ENCODE data around the gene PNCK. TPM values are rescaled to one million over a fixed set of nuclear protein-coding genes. Genes with fewer than 3 reads are reported as not detected.

PNCK gene
- total RNA-seq, 1 donor = 0.36 TPM

DNA sequence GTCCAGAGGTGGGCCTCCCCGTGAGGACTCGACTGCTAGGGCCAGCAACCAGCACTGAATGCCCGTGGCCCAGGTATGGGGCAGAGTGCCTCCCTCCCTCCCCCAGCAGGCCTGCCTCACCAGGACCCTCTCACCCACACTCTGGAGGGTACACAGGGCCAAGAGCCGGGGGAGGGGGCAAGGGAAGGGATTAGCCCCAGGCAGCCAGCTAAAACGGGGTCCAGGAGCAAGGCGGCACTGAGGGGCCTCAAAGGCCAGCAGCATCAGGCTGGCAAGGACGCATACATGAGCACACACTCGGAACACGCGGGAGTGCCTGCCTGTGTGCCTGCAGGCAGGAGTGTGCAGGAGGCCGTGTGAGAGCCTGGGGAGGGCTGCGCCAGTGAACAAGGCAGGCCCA, 44.9 kb downstream of the PNCK start:
- Histone ChIP-seq H3K4me2 (ENCODE audit: insufficient read depth, low read length) (no peak overlapping the region), H3K4me1 (ENCODE audit: insufficient read depth, low read length) (no peaks in the 10 kb centered on the region), H2AFZ (ENCODE audit: low read length) (no peak overlapping the region), H3K27ac (ENCODE audit: low read depth, low read length) (no peak overlapping the region), H4K20me1 (ENCODE audit: insufficient read depth, low read length) (no peaks in the 10 kb centered on the region), H3K27me3 (ENCODE audit: insufficient read depth, low read length) (no peaks in the 10 kb centered on the region), H3K36me3 (ENCODE audit: insufficient read depth, low read length) (no peaks in the 10 kb centered on the region), H3K79me2 (ENCODE audit: insufficient read depth, low read length) (no peaks in the 10 kb centered on the region), H3K9me3 (ENCODE audit: low read depth, low read length) (peaks cover 7% of the 10 kb centered on the region), H3K4me3 (ENCODE audit: insufficient read depth, low read length) (no peak overlapping the region)
- no peak for TF ChIP-seq CTCF (IDR thresholded peaks at IDR 0.05; ENCODE audit: extremely low read depth, low read depth, low read length)
- DNase-seq (ENCODE audit: insufficient read length, low spot score, missing footprints) = peak; percentile 66

- Histone ChIP-seq H3K4me1 (ENCODE audit: insufficient read depth, low read length) (no peaks in the 10 kb centered on the region), H2AFZ (ENCODE audit: low read length) (no peak overlapping the region), H3K9me3 (ENCODE audit: low read depth, low read length) (peaks cover 7% of the 10 kb centered on the region), H3K4me3 (ENCODE audit: insufficient read depth, low read length) (no peak overlapping the region), H4K20me1 (ENCODE audit: insufficient read depth, low read length) (no peaks in the 10 kb centered on the region), H3K36me3 (ENCODE audit: insufficient read depth, low read length) (no peaks in the 10 kb centered on the region), H3K27ac (ENCODE audit: low read depth, low read length) (no peak overlapping the region), H3K27me3 (ENCODE audit: insufficient read depth, low read length) (peaks cover 3% of the 10 kb centered on the region), H3K79me2 (ENCODE audit: insufficient read depth, low read length) (no peaks in the 10 kb centered on the region), H3K4me2 (ENCODE audit: insufficient read depth, low read length) (no peak overlapping the region)
- peak; percentile 66 for DNase-seq (ENCODE audit: insufficient read length, low spot score, missing footprints)
- TF ChIP-seq CTCF (IDR thresholded peaks at IDR 0.05; ENCODE audit: extremely low read depth, low read depth, low read length) = no peak
Measured at GRCh38 chrX:153628129-153628528, 45.5 kb downstream of the PNCK start.

DNA sequence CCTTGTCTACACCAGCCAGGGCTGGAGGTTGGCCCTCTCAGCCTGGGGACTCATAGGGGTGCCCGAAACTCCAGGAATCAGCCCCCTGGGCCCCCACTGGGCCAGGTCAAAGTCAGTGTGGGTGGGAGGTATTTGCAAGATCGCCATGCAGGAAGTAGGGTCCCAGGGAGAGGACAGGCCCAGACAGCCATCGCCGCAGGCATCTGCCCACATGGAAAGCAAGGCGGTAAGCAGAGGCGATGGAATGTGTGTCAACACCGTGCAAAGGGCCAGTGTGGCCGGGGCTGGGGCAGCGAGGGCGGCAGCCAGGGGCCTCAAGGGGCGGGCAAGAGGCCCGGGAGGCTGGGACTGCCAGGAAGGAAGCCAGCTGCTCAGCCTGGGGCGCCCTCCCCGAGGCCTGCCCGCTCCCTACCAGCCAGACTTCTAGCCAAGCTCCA, 45.9 kb downstream of the PNCK start:
- no peaks in the 10 kb centered on the region for H3K79me2 ChIP-seq (ENCODE audit: insufficient read depth, low read length)
- no peak for TF ChIP-seq CTCF (IDR thresholded peaks at IDR 0.05; ENCODE audit: extremely low read depth, low read depth, low read length)

GRCh38 chrX:153626863-153627674, 46.5 kb downstream of the PNCK start:
- Histone ChIP-seq H3K36me3 (ENCODE audit: insufficient read depth, low read length) (no peaks in the 10 kb centered on the region), H2AFZ (ENCODE audit: low read length) (no peak overlapping the region), H3K27me3 (ENCODE audit: insufficient read depth, low read length) (peaks cover 3% of the 10 kb centered on the region), H3K4me3 (ENCODE audit: insufficient read depth, low read length) (no peak overlapping the region), H3K4me1 (ENCODE audit: insufficient read depth, low read length) (no peaks in the 10 kb centered on the region), H3K79me2 (ENCODE audit: insufficient read depth, low read length) (no peaks in the 10 kb centered on the region), H3K4me2 (ENCODE audit: insufficient read depth, low read length) (no peak overlapping the region), H3K9me3 (ENCODE audit: low read depth, low read length) (peaks cover 7% of the 10 kb centered on the region), H4K20me1 (ENCODE audit: insufficient read depth, low read length) (no peaks in the 10 kb centered on the region), H3K27ac (ENCODE audit: low read depth, low read length) (no peak overlapping the region)
- no peak for TF ChIP-seq CTCF (IDR thresholded peaks at IDR 0.05; ENCODE audit: extremely low read depth, low read depth, low read length)
- no peak for DNase-seq (ENCODE audit: insufficient read length, low spot score, missing footprints)

More for the DNA sequence above, 45.9 kb downstream of the PNCK start:
- H3K4me2 ChIP-seq (ENCODE audit: insufficient read depth, low read length) = no peak overlapping the region
- H3K9me3 ChIP-seq (ENCODE audit: low read depth, low read length) = peaks cover 7% of the 10 kb centered on the region
- H3K36me3 ChIP-seq (ENCODE audit: insufficient read depth, low read length) = no peaks in the 10 kb centered on the region
- H3K27ac ChIP-seq (ENCODE audit: low read depth, low read length) = no peak overlapping the region
- H3K27me3 ChIP-seq (ENCODE audit: insufficient read depth, low read length) = peaks cover 3% of the 10 kb centered on the region
- no peak overlapping the region for H3K4me3 ChIP-seq (ENCODE audit: insufficient read depth, low read length)
- DNase-seq (ENCODE audit: insufficient read length, low spot score, missing footprints) = peak; percentile 80
- no peak overlapping the region for H2AFZ ChIP-seq (ENCODE audit: low read length)
- H3K4me1 ChIP-seq (ENCODE audit: insufficient read depth, low read length) = no peaks in the 10 kb centered on the region
- H4K20me1 ChIP-seq (ENCODE audit: insufficient read depth, low read length) = no peaks in the 10 kb centered on the region
